Measurements from ENCODE around the gene CCDC170. TPM values are rescaled to one million over a fixed set of nuclear protein-coding genes. Genes with fewer than 3 reads are reported as not detected.

Gene CCDC170
- total RNA-seq, 4 donors from 2014 or later = 0.35 to 1.7 (median 1.5) TPM; not detected in 1

DNA sequence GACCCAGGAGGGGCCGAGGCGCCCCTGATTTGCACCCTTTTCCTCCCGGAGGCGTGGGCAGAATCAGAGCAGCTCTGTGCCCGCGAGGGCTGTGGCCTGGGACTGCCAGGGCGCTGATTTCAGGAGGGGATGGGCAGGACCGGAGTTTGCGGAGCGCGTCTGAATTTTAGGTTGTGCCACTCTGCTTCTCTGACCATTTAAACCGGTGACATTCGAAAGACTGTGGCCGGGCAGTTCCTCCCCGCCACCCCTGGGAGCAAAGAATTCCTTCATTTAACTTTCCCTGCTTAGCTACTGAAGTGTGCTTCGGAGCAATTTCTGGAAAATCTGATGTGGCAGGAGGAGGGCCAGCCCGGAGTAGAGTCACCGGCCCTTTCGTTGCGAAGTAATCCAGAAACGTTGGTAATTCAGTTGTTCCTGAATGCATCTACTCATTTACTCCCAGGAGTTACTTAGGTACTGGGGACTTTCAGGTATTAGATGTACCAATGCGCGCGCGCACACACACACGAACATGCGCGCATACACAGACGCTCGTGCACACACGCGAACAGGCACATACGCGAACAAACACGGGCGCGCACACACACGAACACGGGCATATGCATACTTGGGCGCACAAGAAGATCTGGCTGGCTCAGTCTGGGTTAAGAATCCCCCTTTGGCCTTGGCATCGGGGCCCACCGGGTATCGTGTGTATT, 568 bp downstream of the CCDC170 start:
- no peaks in the 10 kb centered on the region for H3K9me3 ChIP-seq
- H3K4me3 ChIP-seq = peak overlapping the region; percentile 25 to 63 (median 48)
- H3K27me3 ChIP-seq = peaks cover 0 to 5% of the 10 kb centered on the region in 2 donors
- TF ChIP-seq CTCF (IDR thresholded peaks at IDR 0.05) (no peak), POLR2A (IDR thresholded peaks at IDR 0.05) (no peak)
- peak overlapping the region in 3 of 4 donors; percentile 36 to 57 (median 48) for H3K27ac ChIP-seq
- no peaks in the 10 kb centered on the region for H3K36me3 ChIP-seq
- no peak for DNase-seq
- H3K4me1 ChIP-seq = peaks cover 0 to 10% (median 3%) of the 10 kb centered on the region in 4 donors

- no peak for DNase-seq
- Histone ChIP-seq H3K36me3 (no peaks in the 10 kb centered on the region), H3K27me3 (peaks cover 0 to 5% of the 10 kb centered on the region in 2 donors), H3K9me3 (no peaks in the 10 kb centered on the region), H3K4me3 (peak overlapping the region; percentile 25 to 63 (median 48)), H3K4me1 (peaks cover 0 to 10% (median 3%) of the 10 kb centered on the region in 4 donors), H3K27ac (peak overlapping the region in 1 of 4 donors; percentile 57)
- TF ChIP-seq POLR2A (IDR thresholded peaks at IDR 0.05) (no peak), CTCF (IDR thresholded peaks at IDR 0.05) (no peak)
Measured at GRCh38 chr6:151494936-151495320, 1.1 kb downstream of the CCDC170 start.

- Histone ChIP-seq H3K36me3 (no peaks in the 10 kb centered on the region), H3K4me3 (no peak overlapping the region), H3K9me3 (no peaks in the 10 kb centered on the region), H3K4me1 (peaks cover 0 to 10% (median 3%) of the 10 kb centered on the region in 4 donors), H3K27ac (no peak overlapping the region), H3K27me3 (peaks cover 0 to 5% of the 10 kb centered on the region in 2 donors)
- DNase-seq = no peak
- TF ChIP-seq CTCF (IDR thresholded peaks at IDR 0.05) = no peak
- no peak for TF ChIP-seq POLR2A (IDR thresholded peaks at IDR 0.05)
Measured at GRCh38 chr6:151495380-151495779, 1.6 kb downstream of the CCDC170 start.

DNA sequence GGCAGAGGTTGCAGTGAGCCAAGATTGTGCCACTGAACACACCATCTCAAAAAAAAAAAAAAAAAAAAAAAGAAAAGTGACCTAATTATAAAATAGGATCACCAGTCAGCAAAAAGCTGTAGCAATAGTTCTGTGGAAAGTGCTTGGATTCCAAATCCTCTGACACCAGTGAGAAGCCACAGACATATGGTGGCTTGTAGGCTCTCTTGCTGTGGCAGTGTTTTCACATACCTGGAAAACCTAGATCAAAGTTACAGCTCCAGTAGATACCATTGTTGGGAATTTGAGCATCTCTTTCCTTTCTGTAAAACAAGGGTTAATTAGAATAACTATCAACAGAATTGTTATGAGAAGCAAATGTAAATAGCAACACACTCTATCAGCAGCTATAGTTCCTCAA, 4.1 kb downstream of the CCDC170 start:
- Histone ChIP-seq H3K36me3 (no peaks in the 10 kb centered on the region), H3K27me3 (peaks cover 0 to 5% of the 10 kb centered on the region in 2 donors), H3K27ac (no peak overlapping the region), H3K4me3 (no peak overlapping the region), H3K4me1 (peaks cover 0 to 10% (median 3%) of the 10 kb centered on the region in 4 donors), H3K9me3 (no peaks in the 10 kb centered on the region)
- DNase-seq = no peak
- TF ChIP-seq POLR2A (IDR thresholded peaks at IDR 0.05) = no peak
- no peak for TF ChIP-seq CTCF (IDR thresholded peaks at IDR 0.05)

GRCh38 chr6:151498327-151498726, 4.5 kb downstream of the CCDC170 start:
- H3K27ac ChIP-seq = peak overlapping the region in 1 of 4 donors; percentile 8
- no peak for DNase-seq
- H3K36me3 ChIP-seq = no peaks in the 10 kb centered on the region
- TF ChIP-seq CTCF (IDR thresholded peaks at IDR 0.05) = no peak
- no peak for TF ChIP-seq POLR2A (IDR thresholded peaks at IDR 0.05)
- no peaks in the 10 kb centered on the region for H3K9me3 ChIP-seq
- peaks cover 0 to 5% of the 10 kb centered on the region in 2 donors for H3K27me3 ChIP-seq
- H3K4me1 ChIP-seq = peaks cover 0 to 10% (median 3%) of the 10 kb centered on the region in 4 donors
- no peak overlapping the region for H3K4me3 ChIP-seq

Measured in Peyer's patch (tissue), 4 donors.